GM15510 (cell line): Measurements from ENCODE around the gene RNF166.

Experiments
- POLR2A ChIP-seq: IDR thresholded peaks from 3 replicates; pipeline ENCODE4 v1.6.1; 2011; ENCODE audit warnings: borderline replicate concordance; ENCODE audit not compliant: insufficient read length; ENCODE audit errors: extremely low read depth

RNF166 gene

GRCh38 chr16:88733630-88734360 is 27.6 kb upstream of the RNF166 start:
- no peak for TF ChIP-seq POLR2A

GRCh38 chr16:88732961-88733294 is 26.7 kb upstream of the RNF166 start:
- TF ChIP-seq POLR2A: no peak

- no peak for TF ChIP-seq POLR2A
These were observed 26.2 kb upstream of the RNF166 start for GRCh38 chr16:88732172-88732960.

DNA sequence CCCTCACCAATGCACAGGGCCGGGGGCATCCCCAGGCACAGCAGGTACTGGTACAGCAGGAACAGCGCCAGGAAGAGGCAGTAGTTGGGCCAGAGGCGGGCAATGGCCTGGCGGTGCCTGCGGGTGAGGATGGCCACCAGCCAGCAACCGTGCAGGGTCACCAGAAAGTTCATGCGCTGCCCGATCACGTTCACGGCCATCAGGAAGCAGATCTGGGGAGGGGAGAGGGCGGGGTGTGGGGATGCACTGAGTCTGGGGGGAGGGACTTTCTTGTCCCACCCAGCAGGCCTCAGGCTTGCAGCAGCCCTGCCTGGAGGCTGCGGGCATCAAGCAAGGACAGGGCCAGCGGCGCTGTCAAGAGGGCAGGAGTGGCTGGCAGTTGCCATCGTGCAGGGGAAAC is 25.5 kb upstream of the RNF166 start:
- TF ChIP-seq POLR2A: no peak

- TF ChIP-seq POLR2A: no peak
These were observed 24.7 kb upstream of the RNF166 start for GRCh38 chr16:88730632-88731607.

DNA sequence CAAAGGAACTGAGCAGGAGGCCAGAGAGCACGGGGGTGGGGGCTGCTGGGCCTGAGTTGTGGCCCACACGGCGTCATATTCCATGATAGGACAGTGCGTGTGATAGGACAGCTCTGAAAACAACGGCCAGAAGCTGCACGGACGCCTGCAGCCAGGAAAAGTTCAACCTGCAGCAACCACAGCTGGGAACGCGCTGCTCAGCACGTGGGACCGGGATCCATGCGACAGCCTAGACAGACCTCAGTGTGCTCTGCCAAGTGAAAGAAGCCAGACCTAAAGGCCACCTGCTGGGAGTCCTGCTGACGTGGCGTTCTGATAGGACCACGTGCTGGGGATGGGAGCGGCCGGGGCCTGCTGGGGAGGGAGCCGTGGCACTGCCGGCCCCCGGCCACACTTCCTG is 21.7 kb upstream of the RNF166 start:
- TF ChIP-seq POLR2A: no peak

- TF ChIP-seq POLR2A: no peak
These were observed 20.8 kb upstream of the RNF166 start for GRCh38 chr16:88726981-88727380.

GRCh38 chr16:88726408-88726749 is 20.2 kb upstream of the RNF166 start:
- no peak for TF ChIP-seq POLR2A

DNA sequence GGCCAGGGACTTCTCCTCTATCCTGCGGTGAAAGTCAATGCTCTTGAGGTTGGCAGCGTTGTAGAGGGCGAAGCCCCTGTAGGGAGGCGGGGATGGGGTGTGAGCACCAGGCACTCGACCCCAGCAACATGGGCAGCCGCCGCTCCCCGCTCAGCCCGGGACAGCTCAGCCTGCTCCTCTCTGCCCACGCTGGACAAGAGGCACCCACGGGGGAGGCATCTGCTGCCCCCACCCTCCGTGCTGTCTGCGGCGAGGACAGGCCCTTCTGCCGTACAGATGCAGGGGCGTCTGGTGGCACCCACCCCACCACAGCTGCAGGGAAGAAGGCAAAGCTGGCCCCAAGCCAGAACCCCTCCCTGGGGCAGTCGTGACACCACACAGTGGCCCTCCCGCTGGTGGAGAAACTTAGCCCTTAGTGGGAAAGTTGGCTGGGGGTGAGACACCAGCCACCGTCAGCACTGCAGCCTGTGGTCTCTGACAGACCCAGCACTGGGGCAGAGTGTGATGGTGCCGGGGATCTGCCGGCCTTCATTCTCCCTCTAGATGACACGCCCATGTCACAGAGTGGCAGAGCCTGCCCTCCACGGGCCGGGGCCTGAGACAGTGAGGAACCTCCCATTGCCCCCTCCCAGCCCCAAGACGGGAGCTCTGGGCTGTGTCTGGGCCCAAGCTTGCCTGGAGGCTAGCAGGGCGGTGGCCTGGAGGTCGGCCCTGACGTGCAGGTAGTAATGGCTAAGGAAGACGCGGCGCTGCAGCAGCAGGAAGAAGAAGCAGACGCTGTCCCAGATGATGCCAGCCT is 19.6 kb upstream of the RNF166 start:
- no peak for TF ChIP-seq POLR2A

DNA sequence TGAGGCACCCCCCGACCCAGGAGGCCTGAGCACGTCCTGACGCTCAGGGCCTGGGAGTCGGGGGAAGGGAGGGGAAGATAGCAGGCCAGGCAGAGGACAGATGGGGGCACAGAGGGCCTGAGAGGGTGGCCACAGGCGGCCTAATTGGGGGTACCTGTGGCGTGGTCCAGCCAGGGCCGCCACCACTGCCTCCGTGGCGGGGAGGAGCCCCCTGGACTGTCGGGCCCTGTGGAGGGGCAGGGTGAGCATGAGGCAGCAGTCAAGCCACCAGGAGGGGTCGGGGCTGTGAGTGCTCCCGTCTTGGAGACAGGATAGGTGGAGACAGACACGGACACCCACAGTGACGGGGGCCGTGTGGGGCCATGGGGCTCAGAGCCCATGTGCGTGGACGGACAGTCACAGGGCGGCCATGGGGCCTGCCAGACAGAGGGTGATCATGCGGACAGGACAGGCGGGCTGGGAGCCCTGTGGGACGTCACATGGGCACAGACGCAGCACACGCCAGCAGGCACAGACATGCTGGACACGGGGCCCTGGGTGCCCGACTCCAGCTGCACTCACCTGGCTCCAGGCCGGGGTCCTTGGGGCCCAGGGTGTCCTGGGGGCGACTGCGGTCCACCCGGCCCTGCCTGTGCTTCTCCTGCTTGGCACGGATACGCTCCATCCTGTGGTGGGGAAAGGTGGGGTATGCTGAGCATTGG is 18.8 kb upstream of the RNF166 start:
- no peak for TF ChIP-seq POLR2A

- no peak for TF ChIP-seq POLR2A
These were observed 17.7 kb upstream of the RNF166 start for GRCh38 chr16:88723911-88724310.

GRCh38 chr16:88723507-88723887 is 17.3 kb upstream of the RNF166 start:
- TF ChIP-seq POLR2A: no peak

DNA sequence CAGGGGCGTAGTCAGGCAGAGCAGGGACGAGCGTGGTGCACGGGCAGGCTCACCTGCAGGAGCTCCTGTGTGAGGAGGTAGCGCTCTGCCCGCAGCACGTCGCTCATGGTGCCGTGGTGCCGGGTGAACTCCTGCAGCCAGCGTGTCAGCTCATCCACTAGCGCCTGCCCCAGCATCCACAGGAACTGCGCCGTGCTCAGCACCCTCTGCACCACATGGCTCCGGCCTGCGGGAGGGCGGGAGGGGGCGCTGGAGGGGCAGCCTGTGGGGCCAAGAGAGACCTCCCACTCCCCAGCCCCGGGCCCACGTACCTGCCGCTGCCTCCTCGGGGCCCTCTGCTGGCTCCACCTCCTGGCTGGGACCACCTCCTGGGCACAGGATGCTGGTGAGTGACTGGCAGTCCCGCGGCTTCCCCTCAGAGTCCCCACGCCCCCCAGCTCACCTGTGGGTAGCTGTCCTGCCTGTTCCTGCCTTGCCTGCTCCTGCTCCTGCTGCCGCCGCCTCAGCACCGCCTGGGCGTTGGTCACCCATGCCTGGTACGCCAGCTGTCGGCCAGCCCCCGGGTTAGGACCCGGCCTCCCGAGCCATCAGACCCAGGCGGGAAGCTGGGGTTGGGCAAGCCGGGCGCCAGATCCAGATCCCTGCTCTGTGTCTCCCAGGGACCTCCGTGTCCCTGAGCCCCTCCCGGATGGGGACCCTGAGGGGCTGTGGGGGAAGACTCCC is 16.7 kb upstream of the RNF166 start:
- no peak for TF ChIP-seq POLR2A
